ENCODE measurements around the gene MAGEA2.
"Not testable (repeated sequence)": the region's sequence is repeated elsewhere in the genome, so short reads cannot be mapped to it uniquely, and the experiment has no call there.

The MAGEA2 gene

GRCh38 chrX:152753686-152754650 lies at the start of gene MAGEA2:
MAGEA2 (minus strand) TSS chrX:152753842; CDS start chrX:152751363, 2,479 bp downstream.
- not testable (repeated sequence) for DNase-seq (ENCODE audit: low read depth)

GRCh38 chrX:152798945-152799344 lies 45.3 kb upstream of the MAGEA2 start:
- DNase-seq (ENCODE audit: low read depth): no peak

GRCh38 chrX:152787062-152787461 lies 33.4 kb upstream of the MAGEA2 start:
- not testable (repeated sequence) for DNase-seq (ENCODE audit: low read depth)

- not testable (repeated sequence) for DNase-seq (ENCODE audit: low read depth)
Measured at GRCh38 chrX:152769549-152770289, 16.1 kb upstream of the MAGEA2 start, which contains the start of gene MAGEA6. MAGEA6 (minus strand) TSS chrX:152769689; CDS start chrX:152767650, 2,039 bp downstream.

GRCh38 chrX:152766562-152766961 lies 12.9 kb upstream of the MAGEA2 start:
- DNase-seq (ENCODE audit: low read depth): not testable (repeated sequence)

- not testable (repeated sequence) for DNase-seq (ENCODE audit: low read depth)
Measured at GRCh38 chrX:152761582-152761981, 7.9 kb upstream of the MAGEA2 start.

GRCh38 chrX:152759544-152759943 lies 5.9 kb upstream of the MAGEA2 start:
- not testable (repeated sequence) for DNase-seq (ENCODE audit: low read depth)

GRCh38 chrX:152758918-152759317 lies 5.3 kb upstream of the MAGEA2 start, which contains the start of gene CSAG3:
CSAG3 (plus strand) TSS chrX:152759218.
- not testable (repeated sequence) for DNase-seq (ENCODE audit: low read depth)

- not testable (repeated sequence) for DNase-seq (ENCODE audit: low read depth)
Measured at GRCh38 chrX:152754871-152755270, 1.2 kb upstream of the MAGEA2 start.

GRCh38 chrX:152738560-152738959 lies 15.1 kb downstream of the MAGEA2 start:
- DNase-seq (ENCODE audit: low read depth): no peak

- DNase-seq (ENCODE audit: low read depth): not testable (repeated sequence)
Measured at GRCh38 chrX:152736528-152736927, 17.1 kb downstream of the MAGEA2 start.

- DNase-seq (ENCODE audit: low read depth): no peak
Measured at GRCh38 chrX:152735860-152736511, 17.7 kb downstream of the MAGEA2 start.

- no peak for DNase-seq (ENCODE audit: low read depth)
Measured at GRCh38 chrX:152735101-152735500, 18.5 kb downstream of the MAGEA2 start.

- DNase-seq (ENCODE audit: low read depth): not testable (repeated sequence)
Measured at GRCh38 chrX:152734143-152734858, 19.3 kb downstream of the MAGEA2 start.

GRCh38 chrX:152733261-152733975 lies 20.2 kb downstream of the MAGEA2 start, which contains the start of the genes CSAG1 and MAGEA12:
CSAG1 (minus strand) TSS chrX:152733721; CDS start chrX:152732460, 1,261 bp downstream.
MAGEA12 (plus strand) TSS chrX:152733757; CDS start chrX:152736162, 2,405 bp downstream.
- no peak for DNase-seq (ENCODE audit: low read depth)

- no peak for DNase-seq (ENCODE audit: low read depth)
Measured at GRCh38 chrX:152725409-152725808, 28.2 kb downstream of the MAGEA2 start.

- DNase-seq (ENCODE audit: low read depth): not testable (repeated sequence)
Measured at GRCh38 chrX:152713815-152714787, 39.5 kb downstream of the MAGEA2 start, which contains the start of gene MAGEA2B. MAGEA2B (plus strand) TSS chrX:152714628; CDS start chrX:152717107, 2,479 bp downstream.

GRCh38 chrX:152713195-152713594 lies 40.4 kb downstream of the MAGEA2 start:
- not testable (repeated sequence) for DNase-seq (ENCODE audit: low read depth)

GRCh38 chrX:152709173-152709572 lies 44.5 kb downstream of the MAGEA2 start, which contains the start of gene CSAG2:
CSAG2 (minus strand) TSS chrX:152709273; CDS start chrX:152709112, 161 bp downstream.
- DNase-seq (ENCODE audit: low read depth): not testable (repeated sequence)
